GM19395 (cell line): ENCODE data around the gene TRAF2.
A peak's percentile ranks its signal among the peaks of the same experiment; 100 is the strongest.

Source experiments
- ATAC-seq: cut with Tn5 transposase; IDR thresholded peaks from one replicate; pipeline ENCODE4 v1.9.1; 2021; ENCODE audit warnings: mild to moderate bottlenecking, moderate library complexity; ENCODE audit not compliant: unreplicated experiment

Gene TRAF2

GRCh38 chr9:136934277-136934676 lies 48.0 kb downstream of the TRAF2 start:
- ATAC-seq = no peak

GRCh38 chr9:136935651-136936050 lies 49.3 kb downstream of the TRAF2 start:
- no peak for ATAC-seq

GRCh38 chr9:136936645-136937170 lies 50.4 kb downstream of the TRAF2 start:
- ATAC-seq = no peak

- ATAC-seq = no peak
Measured at GRCh38 chr9:136937186-136938001, 51.1 kb downstream of the TRAF2 start.

GRCh38 chr9:136939431-136939995 lies 53.2 kb downstream of the TRAF2 start:
- ATAC-seq = no peak

GRCh38 chr9:136939996-136940525 lies 53.7 kb downstream of the TRAF2 start:
- no peak for ATAC-seq

GRCh38 chr9:136940526-136941230 lies 54.4 kb downstream of the TRAF2 start:
- ATAC-seq = no peak

- ATAC-seq = no peak
Measured at GRCh38 chr9:136941231-136942111, 55.2 kb downstream of the TRAF2 start.

- ATAC-seq = no peak
Measured at GRCh38 chr9:136942112-136942880, 56.0 kb downstream of the TRAF2 start.

GRCh38 chr9:136942881-136943230 lies 56.5 kb downstream of the TRAF2 start:
- ATAC-seq = no peak

GRCh38 chr9:136943291-136944211 lies 57.2 kb downstream of the TRAF2 start:
- peak; percentile 28 for ATAC-seq

- ATAC-seq = peak; percentile 42
Measured at GRCh38 chr9:136944212-136944518, 57.8 kb downstream of the TRAF2 start.

GRCh38 chr9:136944519-136945332 lies 58.4 kb downstream of the TRAF2 start, which contains the start of the genes C8G and FBXW5:
Gene C8G, plus strand, starts transcription at chr9:136945243. Its CDS starts 78 bp downstream, at chr9:136945321.
Gene FBXW5, minus strand, starts transcription at chr9:136944738. Its CDS starts 655 bp downstream, at chr9:136944083.
- peak; percentile 63 for ATAC-seq

GRCh38 chr9:136945333-136946227 lies 59.3 kb downstream of the TRAF2 start:
- ATAC-seq = no peak

- ATAC-seq = no peak
Measured at GRCh38 chr9:136946228-136947027, 60.1 kb downstream of the TRAF2 start.
